Activated CD4-positive, alpha-beta memory T cell treated with anti-CD3 and anti-CD28 coated beads, Interleukin-2, amount 10 ng/mL, durations not matched to agents 7 days and 5 days (primary cell): ENCODE measurements around the gene ZNF639. TPM values are rescaled to one million over a fixed set of nuclear protein-coding genes. Genes with fewer than 3 reads are reported as not detected.
"Not testable (repeated sequence)": the region's sequence is repeated elsewhere in the genome, so short reads cannot be mapped to it uniquely, and the experiment has no call there.

Experiments
- CTCF ChIA-PET: fragments of 350-600 bp; sonication (Branson Sonifier 250); formaldehyde crosslinking; loops from one replicate; lab custom pipeline; 2021; ENCODE audit warnings: antibody characterized with exemption, inconsistent platforms; lab: Charles Lee
- POLR2A ChIA-PET: fragments of 350-600 bp; sonication (Branson Sonifier 250); formaldehyde crosslinking; loops from one replicate; lab custom pipeline; 2021; ENCODE audit warnings: antibody characterized with exemption; lab: Charles Lee
- DNase-seq: peaks from one replicate; pipeline ENCODE4 v3.0.0-alpha.2; 2020
- H3K27ac Mint-ChIP-seq: one replicate; pipeline ENCODE4 v1.8.0; 2021; ENCODE audit warnings: mild to moderate bottlenecking, mixed read lengths
- H3K27me3 Mint-ChIP-seq: one replicate; pipeline ENCODE4 v1.8.0; 2021; ENCODE audit warnings: mixed read lengths
- H3K36me3 Mint-ChIP-seq: one replicate; pipeline ENCODE4 v1.8.0; 2021; ENCODE audit warnings: low read depth, mixed read lengths
- H3K4me1 Mint-ChIP-seq: one replicate; pipeline ENCODE4 v1.8.0; 2021; ENCODE audit warnings: mixed read lengths
- H3K4me3 Mint-ChIP-seq: one replicate; pipeline ENCODE4 v1.8.0; 2021; ENCODE audit warnings: mild to moderate bottlenecking, mixed read lengths
- H3K9me3 Mint-ChIP-seq: one replicate; pipeline ENCODE4 v1.8.0; 2021; ENCODE audit warnings: mixed read lengths
- total RNA-seq, 2 experiments: library from RNA; stranded (reverse); gene quantifications; one replicate each; pipeline ENCODE4 v1.2.3, GENCODE V29; 2021

ZNF639 gene
- total RNA-seq, 2 experiments from 2014 or later = 29.8 to 31.5 TPM

DNA sequence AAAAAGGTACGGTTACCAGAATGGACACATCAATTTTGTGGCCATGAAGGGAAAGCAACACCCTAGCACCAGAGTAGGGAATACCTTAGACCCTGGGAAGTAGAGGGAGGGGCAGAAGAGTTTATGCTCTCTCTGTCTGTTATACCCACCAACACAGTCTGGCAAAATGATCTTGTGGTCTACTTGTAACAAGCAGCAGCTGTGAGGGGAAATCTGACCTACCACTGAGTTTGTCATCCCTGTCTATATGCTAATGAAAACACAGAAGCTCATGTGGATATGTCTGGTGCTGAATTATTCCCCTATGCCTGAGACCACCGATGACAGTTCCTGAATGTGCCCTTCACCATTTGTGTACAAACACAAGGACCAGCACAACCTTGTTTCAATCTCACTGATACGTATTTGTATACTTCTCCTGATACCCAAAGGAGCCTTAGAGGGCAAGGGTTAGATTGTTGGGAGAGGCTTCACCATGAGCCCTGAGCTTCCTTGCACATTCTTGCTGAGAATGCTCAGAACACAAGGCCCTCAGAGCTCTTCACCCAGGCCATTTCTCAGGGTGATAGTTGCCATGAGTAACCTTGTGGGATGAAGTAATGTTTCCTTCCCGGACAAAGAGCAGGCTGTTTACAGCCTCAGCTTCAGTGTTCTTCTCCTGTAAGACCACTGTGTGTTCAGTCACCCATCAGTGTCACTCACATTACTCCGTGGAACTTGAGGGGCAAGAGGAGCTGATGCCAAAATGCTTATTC, 24.7 kb upstream of the ZNF639 start:
- Mint-ChIP-seq H3K27ac (no peak overlapping the region), H3K36me3 (no peaks in the 10 kb centered on the region), H3K4me3 (no peak overlapping the region), H3K4me1 (no peaks in the 10 kb centered on the region), H3K9me3 (no peaks in the 10 kb centered on the region), H3K27me3 (peaks cover 12% of the 10 kb centered on the region)
- ChIA-PET CTCF (interaction anchor here (0.5 kb wide), 1 partner anchor 120 kb away, joined by 3 read pairs; no protein-coding TSS in a partner anchor), POLR2A (interaction anchor here (1.1 kb wide), 1 partner anchor 149 kb away, joined by 3 read pairs; no protein-coding TSS in a partner anchor)
- no peak for DNase-seq

DNA sequence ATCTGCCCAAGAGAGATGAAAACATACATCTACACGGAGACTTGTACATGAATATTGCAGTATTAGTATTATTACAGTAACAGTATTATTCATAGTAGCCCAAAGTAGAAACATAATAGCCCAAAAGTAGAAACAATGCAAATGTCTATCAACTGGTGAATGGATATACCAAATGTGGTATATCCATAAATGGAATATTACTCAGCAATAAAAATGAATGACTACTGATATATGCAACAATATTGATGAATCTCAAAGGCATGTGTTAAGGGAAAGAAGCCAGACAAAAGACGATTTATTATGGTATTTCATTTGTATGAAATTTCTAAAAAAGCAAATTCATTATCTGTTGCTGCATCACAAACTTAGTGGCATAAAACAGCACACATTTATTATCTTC, 23.5 kb upstream of the ZNF639 start:
- CTCF ChIA-PET = no interaction called here
- H3K27ac Mint-ChIP-seq = no peak overlapping the region
- no peaks in the 10 kb centered on the region for H3K36me3 Mint-ChIP-seq
- no peak for DNase-seq
- no peak overlapping the region for H3K4me3 Mint-ChIP-seq
- no peaks in the 10 kb centered on the region for H3K9me3 Mint-ChIP-seq
- no peaks in the 10 kb centered on the region for H3K4me1 Mint-ChIP-seq
- POLR2A ChIA-PET = no interaction called here
- peaks cover 12% of the 10 kb centered on the region for H3K27me3 Mint-ChIP-seq

- Mint-ChIP-seq H3K4me3 (no peak overlapping the region), H3K4me1 (peaks cover 2% of the 10 kb centered on the region), H3K9me3 (no peaks in the 10 kb centered on the region), H3K27me3 (peaks cover 14% of the 10 kb centered on the region), H3K27ac (no peak overlapping the region), H3K36me3 (no peaks in the 10 kb centered on the region)
- POLR2A ChIA-PET = no interaction called here
- CTCF ChIA-PET = no interaction called here
- no peak for DNase-seq
Measured at GRCh38 chr3:179299999-179300613, 22.7 kb upstream of the ZNF639 start.

DNA sequence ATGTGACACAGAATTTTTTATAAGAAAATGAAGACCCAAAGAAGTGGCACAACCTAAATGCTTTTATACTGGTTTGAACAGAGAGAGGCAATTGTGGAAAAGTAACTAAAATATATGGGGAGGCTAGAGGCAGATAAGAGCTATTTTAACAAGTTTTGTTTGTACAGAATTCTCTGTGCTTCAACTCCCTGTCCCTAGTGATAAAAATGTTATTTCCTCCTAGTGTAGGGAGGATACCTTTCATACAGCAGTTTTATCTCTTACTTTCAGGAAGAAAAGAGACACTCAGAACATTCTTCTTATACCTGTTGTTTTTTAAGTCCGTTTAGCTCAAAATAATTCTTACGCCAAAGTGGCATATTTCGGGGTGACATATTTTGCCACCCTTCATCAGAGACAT, 21.2 kb upstream of the ZNF639 start:
- H3K36me3 Mint-ChIP-seq = no peaks in the 10 kb centered on the region
- ChIA-PET POLR2A (no interaction called here), CTCF (no interaction called here)
- H3K4me3 Mint-ChIP-seq = no peak overlapping the region
- no peaks in the 10 kb centered on the region for H3K9me3 Mint-ChIP-seq
- no peak for DNase-seq
- peaks cover 20% of the 10 kb centered on the region for H3K27me3 Mint-ChIP-seq
- H3K27ac Mint-ChIP-seq = no peak overlapping the region
- peaks cover 2% of the 10 kb centered on the region for H3K4me1 Mint-ChIP-seq

- H3K4me3 Mint-ChIP-seq = no peak overlapping the region
- no peak overlapping the region for H3K27ac Mint-ChIP-seq
- H3K27me3 Mint-ChIP-seq = peaks cover 15% of the 10 kb centered on the region
- POLR2A ChIA-PET = no interaction called here
- CTCF ChIA-PET = no interaction called here
- no peaks in the 10 kb centered on the region for H3K9me3 Mint-ChIP-seq
- H3K36me3 Mint-ChIP-seq = no peaks in the 10 kb centered on the region
- no peak for DNase-seq
- peaks cover 2% of the 10 kb centered on the region for H3K4me1 Mint-ChIP-seq
Measured at GRCh38 chr3:179302111-179302510, 20.7 kb upstream of the ZNF639 start.

- CTCF ChIA-PET = interaction anchor here (2.3 kb wide), 1 partner anchor 10 kb away, joined by 7 read pairs; no protein-coding TSS in a partner anchor
- DNase-seq = no peak
- POLR2A ChIA-PET = no interaction called here
- Mint-ChIP-seq H3K4me3 (no peak overlapping the region), H3K9me3 (no peaks in the 10 kb centered on the region), H3K27me3 (peaks cover 14% of the 10 kb centered on the region), H3K27ac (no peak overlapping the region), H3K36me3 (no peaks in the 10 kb centered on the region), H3K4me1 (peaks cover 2% of the 10 kb centered on the region)
Measured at GRCh38 chr3:179304605-179305004, 18.2 kb upstream of the ZNF639 start.

- H3K4me1 Mint-ChIP-seq, DNase-seq, H3K27ac Mint-ChIP-seq, POLR2A ChIA-PET, H3K4me3 Mint-ChIP-seq, H3K9me3 Mint-ChIP-seq, H3K36me3 Mint-ChIP-seq: not testable (repeated sequence)
- CTCF ChIA-PET = interaction anchor here (0.6 kb wide), 1 partner anchor 14 kb away, joined by 3 read pairs; no protein-coding TSS in a partner anchor
- H3K27me3 Mint-ChIP-seq = peaks cover 14% of the 10 kb centered on the region
Measured at GRCh38 chr3:179307362-179307761, 15.5 kb upstream of the ZNF639 start.

DNA sequence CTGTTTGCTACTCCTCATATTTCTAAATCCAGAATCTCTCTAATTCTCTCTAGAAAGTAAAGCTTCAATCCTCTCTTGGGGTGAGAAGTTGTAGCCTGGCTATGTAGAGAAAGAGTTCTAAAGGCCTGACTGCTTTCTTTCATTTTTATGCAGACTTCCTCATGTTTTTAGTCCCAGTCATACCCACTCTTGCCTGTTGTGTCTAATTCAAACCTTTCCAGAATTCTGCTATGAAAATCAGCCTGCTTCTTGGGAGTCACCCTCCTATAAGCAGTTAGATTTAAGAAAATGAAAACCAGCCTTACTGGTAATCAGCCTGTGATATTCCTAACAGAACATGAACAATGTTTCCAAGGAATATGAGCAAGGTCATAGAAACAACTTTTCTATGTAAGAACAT, 14.8 kb upstream of the ZNF639 start:
- no peaks in the 10 kb centered on the region for H3K36me3 Mint-ChIP-seq
- POLR2A ChIA-PET = no interaction called here
- peaks cover 2% of the 10 kb centered on the region for H3K4me1 Mint-ChIP-seq
- no peak overlapping the region for H3K27ac Mint-ChIP-seq
- CTCF ChIA-PET = no interaction called here
- H3K9me3 Mint-ChIP-seq = no peaks in the 10 kb centered on the region
- no peak for DNase-seq
- H3K4me3 Mint-ChIP-seq = no peak overlapping the region
- H3K27me3 Mint-ChIP-seq = peaks cover 14% of the 10 kb centered on the region

DNA sequence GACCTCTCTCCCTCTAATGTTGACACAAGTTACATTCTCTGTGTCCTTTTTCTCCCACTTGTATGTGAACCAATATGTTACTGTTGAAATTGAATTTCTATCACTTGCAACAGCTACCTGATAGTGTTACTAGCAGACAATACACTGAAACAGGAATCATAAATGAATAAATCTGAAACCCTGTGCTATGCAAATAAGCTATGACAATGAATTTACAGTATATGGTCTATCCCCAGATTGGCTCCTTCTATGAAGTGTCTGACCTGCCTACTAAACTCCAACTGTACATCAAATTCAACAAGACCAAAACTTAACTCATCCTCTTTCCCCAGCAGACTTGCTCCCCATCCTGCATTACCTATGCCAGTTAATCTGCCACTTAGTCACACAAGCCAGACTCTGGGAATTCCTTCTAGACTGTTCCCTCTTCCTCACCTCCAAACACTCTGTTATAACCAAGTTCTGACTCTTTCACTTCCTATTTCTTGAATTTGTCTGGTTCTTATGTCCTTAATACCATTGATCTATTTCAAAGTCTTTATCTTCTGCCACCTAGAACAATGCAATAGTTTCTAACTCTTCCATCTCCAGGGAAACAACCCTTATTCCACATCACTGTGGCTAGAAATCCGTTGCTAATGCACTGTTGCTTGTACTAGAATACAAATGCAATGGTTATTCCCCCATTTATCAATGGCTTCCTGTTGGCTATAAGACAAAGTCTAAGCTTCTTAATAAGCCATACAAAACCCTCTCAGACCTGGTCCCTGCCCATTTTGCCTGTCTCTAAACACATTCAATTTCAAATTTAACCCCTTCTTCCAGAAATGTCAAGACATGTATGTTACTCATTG, 13.4 kb upstream of the ZNF639 start:
- H3K27me3 Mint-ChIP-seq = peaks cover 15% of the 10 kb centered on the region
- no peaks in the 10 kb centered on the region for H3K9me3 Mint-ChIP-seq
- no peaks in the 10 kb centered on the region for H3K36me3 Mint-ChIP-seq
- no peak overlapping the region for H3K4me3 Mint-ChIP-seq
- ChIA-PET CTCF (interaction anchor here (1.0 to 1.1 kb wide), 2 partner anchors 161 to 240 kb away, joined by 3 read pairs; partner anchors contain the start of gene PIK3CA), POLR2A (no interaction called here)
- H3K27ac Mint-ChIP-seq = no peak overlapping the region
- no peak for DNase-seq
- H3K4me1 Mint-ChIP-seq = peaks cover 2% of the 10 kb centered on the region

DNA sequence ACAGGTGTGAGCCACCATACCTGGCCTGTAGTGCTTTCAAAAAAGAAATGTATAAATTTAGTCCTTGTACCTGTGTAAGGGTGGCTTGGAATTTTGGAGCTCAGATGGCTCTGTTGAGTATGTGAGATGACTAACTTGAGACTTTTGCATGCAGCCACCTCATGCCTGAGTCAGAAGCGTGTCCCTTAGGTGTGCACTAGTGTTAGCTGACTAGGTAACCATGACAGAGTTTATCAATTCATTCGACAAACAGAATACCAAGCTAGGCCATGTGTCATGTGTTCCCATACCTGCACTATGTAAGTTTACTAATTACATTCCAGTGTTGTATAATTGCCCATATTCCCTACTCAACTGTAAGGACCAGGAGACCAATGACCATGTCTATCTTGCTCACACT, 4.0 kb upstream of the ZNF639 start:
- ChIA-PET CTCF (interaction anchor here (5.2 kb wide), 1 partner anchor 249 kb away, joined by 39 read pairs; the partner anchor contains the start of gene ZMAT3), POLR2A (no interaction called here)
- no peak for DNase-seq
- H3K4me3 Mint-ChIP-seq = no peak overlapping the region
- H3K27me3 Mint-ChIP-seq = peaks cover 14% of the 10 kb centered on the region
- H3K9me3 Mint-ChIP-seq = no peaks in the 10 kb centered on the region
- H3K4me1 Mint-ChIP-seq = peaks cover 25% of the 10 kb centered on the region
- no peak overlapping the region for H3K27ac Mint-ChIP-seq
- no peaks in the 10 kb centered on the region for H3K36me3 Mint-ChIP-seq

GRCh38 chr3:179321668-179322285, 1.1 kb upstream of the ZNF639 start:
- peaks cover 25% of the 10 kb centered on the region for H3K4me1 Mint-ChIP-seq
- peaks cover 10% of the 10 kb centered on the region for H3K36me3 Mint-ChIP-seq
- no peaks in the 10 kb centered on the region for H3K9me3 Mint-ChIP-seq
- H3K4me3 Mint-ChIP-seq = peak overlapping the region; percentile 59
- DNase-seq = no peak
- ChIA-PET CTCF (interaction anchor here (0.9 to 5.2 kb wide), 14 partner anchors 24 to 886 kb away, joined by 3 to 39 read pairs (median 4); partner anchors contain the start of genes ACTL6A, PIK3CA and ZMAT3), POLR2A (interaction anchor here (0.8 to 3.4 kb wide), 8 partner anchors 26 to 302 kb away, joined by 3 to 23 read pairs (median 6); partner anchors contain the start of genes ACTL6A, MFN1, MRPL47 and NDUFB5)
- H3K27me3 Mint-ChIP-seq = peaks cover 11% of the 10 kb centered on the region
- peak overlapping the region; percentile 71 for H3K27ac Mint-ChIP-seq
